GM18502 (cell line): Measurements from ENCODE around the gene RAD51B.

Experiments
- ATAC-seq: cut with Tn5 transposase; IDR thresholded peaks from one replicate; pipeline ENCODE4 v1.9.1; 2021; ENCODE audit warnings: mild to moderate bottlenecking; ENCODE audit not compliant: unreplicated experiment, poor library complexity

The RAD51B gene

DNA sequence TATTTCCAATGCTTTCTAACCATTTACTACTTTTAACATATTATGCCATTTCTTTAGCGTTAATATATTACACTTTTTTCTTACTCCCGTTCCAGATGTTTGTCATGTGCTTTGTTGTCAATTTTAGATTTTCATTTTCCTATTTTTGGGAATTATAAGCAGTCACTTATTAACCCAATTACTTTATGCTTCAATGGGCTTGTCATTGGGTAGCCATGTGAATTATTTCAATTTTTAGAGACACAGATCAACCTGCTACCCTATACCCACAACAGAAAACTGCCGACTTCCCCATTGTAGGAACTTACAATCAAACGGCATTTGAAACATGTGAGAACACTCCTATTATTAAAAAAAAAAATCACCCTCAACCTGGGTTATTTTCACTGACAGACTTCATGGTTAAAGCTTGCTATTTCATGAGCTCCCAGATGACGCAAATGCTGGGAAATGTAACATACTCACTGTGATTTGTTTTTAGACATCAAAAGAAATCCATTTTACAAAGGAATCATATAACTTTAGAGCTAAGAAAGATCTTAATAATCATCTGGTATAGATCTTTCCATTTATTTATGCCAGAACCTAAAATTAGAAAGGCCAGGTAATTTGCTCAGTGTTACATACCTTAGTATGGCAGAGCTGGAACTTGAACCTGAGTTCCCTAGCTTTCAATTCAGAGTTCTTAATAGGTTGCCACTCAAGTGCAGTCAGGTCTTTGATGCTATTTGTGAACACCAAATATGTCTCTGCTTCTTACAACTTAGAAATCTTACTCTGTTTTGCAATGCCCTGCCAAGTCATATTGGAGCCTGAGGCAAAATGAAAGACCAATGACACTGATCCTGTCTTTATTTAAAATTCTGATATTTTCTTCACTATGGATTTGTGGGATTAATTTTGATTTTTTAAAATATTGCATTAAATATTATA is 340.4 kb downstream of the RAD51B start:
- ATAC-seq = no peak

DNA sequence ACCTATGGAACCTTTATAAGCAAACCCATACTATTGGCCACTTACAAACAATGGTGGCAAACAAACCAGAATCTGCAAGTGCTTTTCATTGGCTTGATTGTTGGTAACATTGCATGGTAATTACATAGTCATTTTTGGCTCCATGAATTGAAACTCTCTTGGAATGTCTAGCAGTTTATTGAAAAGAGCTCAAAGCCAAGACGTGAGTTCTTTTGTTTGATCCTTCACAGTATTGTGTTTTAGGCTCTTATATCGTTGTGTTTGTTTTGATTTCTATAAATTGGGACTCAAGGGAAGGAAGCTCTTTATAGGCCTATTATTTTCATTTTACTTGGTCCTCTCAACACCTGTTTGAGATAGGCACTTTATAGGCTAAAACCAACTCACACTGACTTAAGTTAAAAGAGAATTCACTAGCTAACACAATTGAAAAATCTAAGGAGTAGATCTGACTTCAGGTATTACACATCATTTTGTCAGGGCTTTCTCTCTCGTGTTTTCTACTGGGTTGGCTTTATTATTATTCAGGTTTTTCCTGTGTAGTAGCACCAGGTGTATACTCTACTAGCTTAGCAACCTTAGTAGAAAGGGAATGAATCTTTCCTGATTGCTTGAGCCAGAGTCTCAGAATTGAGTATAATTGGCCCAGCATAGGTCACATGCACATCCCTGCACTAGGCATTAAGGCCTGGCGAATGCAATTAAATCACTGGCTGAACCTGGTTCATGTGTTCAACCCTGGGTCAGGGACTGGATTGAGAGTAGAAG is 341.4 kb downstream of the RAD51B start:
- ATAC-seq = no peak

DNA sequence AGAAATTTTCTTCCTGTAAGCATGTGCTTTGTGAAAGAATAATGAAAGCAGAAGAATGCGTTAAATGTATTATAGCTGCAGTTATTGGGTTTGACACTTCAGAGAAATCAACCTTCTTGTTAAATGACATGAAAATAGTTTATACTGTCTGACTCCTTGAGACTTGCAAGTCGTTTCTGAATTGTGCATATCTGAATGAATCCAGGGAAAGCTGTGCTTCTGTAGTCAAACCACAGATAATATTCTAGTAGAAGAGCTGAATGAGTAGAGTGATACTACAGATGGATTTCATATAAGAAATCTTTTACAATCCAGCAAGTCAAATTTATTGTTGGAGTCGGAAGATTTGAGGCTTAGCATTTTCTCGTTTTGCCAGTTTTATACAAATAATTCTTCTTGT is 343.3 kb downstream of the RAD51B start:
- ATAC-seq = no peak

DNA sequence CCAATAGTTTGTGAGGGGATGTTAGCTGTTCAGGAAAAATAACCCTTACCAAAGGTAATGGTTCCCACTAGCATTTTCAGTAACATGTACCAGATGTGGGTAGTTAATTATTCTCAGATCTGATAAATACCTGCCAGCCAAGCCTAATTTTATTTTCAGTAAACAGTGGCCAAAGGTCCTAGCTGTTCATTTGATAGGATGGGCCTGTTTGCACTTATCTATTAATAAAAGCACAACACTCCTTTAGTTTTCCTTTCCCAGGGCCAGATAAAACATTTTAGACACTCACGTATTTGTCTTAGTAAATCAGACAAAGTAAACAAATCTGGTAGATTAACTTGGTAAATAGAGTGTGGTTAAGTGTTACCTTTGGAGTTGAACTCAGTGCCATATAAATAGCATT is 345.1 kb downstream of the RAD51B start:
- no peak for ATAC-seq

DNA sequence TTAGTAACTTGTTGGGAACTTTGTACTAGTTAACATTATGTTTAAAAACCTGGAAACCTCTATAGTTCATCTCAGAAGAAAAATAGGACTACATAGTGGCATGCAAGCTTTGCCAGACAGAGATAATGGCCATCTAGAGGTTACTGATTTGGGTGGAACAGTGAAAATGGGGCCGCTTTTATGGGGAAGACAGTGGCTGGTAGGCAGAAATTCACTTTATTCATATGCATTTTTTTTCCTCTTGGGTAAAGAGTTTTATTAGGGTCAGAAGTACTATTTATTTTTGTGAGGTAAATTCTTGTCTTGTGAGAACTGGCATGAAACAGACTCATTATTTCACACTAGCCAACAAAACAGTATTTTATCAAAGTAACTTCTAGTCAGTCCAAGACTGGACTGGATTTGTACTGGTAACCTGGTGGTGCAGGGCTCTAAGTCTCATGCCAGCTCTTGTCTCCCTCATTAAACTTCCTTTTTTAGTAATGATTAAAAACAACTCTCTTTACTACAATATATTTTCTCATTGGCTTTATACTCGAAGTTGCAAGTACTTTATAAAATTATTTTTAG is 345.8 kb downstream of the RAD51B start:
- no peak for ATAC-seq

DNA sequence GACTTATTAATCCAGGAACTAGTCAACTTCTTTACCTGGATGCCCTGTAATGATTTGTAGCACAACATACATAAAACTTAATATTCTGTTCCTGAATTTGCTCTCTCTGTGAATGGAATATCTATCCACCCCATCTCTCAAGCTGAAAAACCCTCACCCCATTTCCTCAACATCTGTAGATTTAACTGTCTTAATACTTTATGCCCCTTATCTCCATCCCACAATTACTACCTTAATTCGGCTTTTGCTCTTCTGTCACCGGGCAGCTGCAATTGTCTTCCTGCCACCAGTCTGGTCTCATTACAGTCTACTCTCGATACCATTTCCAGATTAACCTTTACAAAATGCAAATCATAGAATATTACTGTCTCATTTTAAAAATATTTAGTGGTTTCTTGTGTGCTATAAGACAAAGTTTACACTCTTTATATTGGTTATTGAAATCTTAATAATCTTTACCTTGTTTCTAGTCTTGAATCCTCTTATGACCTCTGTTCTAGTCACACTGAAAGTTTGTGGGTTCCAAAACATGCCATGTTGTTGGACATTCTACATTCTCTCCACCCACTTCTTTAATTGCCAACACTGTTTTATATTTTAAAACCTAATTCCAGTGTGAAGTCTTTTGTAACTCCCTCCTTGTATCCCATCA is 347.3 kb downstream of the RAD51B start:
- ATAC-seq = no peak

DNA sequence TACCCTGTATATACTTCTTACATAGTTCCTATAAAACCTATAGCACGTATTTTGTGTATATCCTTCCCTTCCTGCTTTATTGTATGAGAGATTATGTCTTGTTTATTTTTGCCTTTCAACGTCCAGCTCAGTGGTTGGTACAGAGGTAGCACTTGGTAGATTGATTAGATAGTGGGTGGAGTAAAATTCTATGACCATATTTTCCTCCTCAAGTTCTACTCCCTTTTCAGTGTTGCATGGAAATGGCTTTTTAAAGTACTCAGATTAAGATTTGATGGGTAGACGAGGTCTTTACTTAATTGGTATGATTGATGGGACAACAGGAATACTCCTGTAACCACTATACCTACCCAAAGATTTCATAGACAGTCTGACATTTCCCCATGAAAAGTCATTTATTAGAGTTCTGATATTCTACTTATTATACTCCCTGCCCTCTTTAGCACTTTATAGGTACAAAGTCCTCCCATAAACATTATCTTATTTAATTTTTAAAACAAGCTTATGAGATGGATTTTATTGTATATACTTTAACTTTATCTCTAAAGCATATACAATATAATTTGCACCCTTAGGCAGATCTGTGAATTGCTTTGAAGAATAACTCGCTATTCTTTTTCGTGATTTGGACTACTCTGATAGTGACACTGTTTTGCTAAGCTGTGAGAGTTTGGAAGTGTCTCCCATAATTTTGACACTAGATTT is 348.0 kb downstream of the RAD51B start:
- no peak for ATAC-seq

DNA sequence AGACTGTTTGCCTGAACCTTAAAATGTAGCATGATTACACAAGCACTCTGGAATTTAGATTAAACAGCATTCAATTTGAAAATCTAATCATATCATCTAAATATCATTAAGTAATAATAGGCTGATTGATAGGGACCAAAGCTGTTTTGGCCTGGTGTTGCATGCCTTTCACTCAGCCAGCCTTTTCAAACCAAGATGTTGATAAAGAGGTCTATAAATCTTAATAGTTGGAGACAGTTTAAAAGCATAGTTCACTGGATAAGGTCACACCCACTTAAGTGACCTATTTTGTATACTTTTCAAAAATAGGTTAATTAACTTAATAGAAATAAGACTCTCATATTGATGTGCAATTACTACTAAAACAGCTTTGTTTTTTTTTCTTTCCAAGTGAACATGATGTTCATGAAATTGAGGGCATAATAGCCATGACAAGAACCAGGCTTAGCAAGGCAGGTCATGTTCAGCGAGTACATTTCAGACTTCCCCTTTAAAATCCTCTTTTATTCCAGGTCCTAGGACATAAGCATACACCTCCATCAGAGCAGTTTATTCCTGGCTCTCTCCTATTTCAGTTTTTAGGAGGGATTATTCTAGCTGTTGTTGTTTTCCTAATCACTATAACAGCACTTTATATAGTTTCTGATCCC is 349.0 kb downstream of the RAD51B start:
- no peak for ATAC-seq

DNA sequence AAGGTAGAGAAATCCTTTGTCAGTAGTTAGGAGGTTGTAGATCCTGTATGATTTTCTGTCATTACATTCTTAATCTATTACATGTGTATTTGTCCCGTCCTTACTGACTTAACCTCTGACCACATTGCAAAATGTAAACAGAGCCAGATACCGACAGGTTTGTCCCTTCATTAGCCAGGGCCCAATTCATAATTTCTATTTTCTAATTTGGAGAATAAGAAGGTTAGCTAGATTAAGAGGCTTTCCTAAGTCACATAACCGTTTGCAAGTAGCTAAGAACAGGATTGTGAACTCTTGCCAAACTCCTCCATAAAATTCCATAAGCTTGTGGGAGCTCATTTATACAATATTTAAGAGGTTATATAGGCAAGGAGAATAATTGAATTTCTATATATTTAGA is 352.6 kb downstream of the RAD51B start:
- ATAC-seq = no peak

DNA sequence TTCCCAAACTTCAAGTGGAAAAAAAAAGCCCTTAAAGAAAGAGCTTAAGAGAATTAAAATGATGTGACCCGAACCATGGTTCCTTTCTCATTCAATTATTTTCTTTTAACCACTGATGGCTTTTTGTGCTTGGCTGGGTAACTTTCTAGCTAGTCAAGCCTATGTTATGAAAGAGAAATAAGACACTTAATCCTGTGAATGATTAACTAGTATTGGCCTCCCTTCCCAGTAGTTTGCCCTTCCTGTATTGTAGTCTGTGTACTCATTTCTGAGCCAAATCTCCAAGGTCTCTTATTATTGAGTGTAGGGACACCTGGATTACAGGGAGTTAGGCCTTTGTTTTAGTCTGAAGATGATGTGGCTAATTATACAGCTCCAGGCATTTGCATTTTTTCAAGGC is 353.0 kb downstream of the RAD51B start:
- no peak for ATAC-seq

DNA sequence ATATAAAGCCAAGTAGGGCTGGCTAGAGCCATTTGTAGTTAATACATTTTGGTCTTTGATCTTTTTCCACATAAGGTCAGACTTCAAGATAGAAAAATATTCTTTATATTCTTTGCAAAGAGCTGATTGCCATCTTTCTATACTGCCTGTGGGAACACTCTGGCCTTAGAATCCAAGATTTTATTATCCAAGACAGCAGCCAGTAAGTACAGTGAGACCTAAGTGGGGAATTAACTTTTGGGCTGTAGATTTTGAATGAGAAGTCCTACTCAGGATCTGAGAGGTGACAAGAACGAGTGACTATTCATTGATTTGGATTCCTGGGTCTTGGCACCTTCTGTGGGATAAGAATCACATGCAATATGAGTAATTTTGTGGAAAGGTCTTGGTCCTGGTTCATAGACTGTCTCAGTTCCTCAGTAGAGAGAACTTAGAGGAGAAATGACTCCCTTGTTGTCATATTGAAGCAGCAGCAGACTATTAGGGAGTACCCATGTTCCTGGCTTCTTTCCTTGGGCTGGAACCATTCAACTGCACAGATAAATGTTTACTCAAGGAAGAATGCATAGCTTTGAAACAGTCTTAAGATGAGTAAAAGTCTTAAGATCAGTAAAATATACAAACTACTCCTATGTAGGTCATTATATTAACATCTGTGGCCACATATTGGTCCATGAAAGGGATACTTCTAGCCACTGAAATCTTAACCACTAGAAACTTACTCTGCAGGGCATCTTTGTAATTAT is 353.8 kb downstream of the RAD51B start:
- ATAC-seq = no peak

DNA sequence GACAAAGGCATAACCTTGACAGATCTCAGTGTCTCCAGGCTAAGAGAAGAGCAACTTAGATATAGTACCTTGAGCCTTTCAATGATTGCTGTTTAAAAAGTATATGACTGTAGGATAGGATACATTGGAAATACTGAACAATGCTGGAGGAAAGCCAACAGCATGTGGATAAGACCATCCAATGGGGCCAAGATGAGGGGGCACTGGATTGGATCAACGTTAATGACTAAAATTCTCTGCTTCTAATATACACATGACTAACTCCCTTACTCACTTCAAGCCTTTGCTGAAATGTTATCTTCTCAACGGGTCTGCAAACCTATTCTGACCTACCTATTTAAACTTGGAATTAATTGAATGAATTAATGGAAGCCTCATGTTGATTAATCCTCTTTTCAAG is 354.9 kb downstream of the RAD51B start:
- no peak for ATAC-seq

DNA sequence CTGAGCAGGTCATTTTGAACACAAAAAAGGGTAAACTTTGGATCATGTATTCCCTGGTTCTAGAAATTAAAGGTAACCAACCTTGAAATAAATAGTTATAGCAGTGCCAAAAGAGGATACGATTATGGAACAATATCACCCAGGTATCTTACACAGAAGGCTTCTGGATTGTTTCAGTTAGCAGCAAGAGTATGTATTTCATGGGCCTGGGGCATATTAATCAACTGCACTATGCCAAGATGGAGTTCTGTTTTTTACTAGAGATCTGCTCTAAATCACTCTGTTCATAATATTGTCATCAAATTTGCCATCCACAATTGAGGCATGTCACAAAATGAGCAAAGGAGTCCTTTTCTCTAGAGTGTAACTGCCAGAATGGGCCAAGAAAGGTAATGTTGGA is 357.1 kb downstream of the RAD51B start:
- no peak for ATAC-seq

DNA sequence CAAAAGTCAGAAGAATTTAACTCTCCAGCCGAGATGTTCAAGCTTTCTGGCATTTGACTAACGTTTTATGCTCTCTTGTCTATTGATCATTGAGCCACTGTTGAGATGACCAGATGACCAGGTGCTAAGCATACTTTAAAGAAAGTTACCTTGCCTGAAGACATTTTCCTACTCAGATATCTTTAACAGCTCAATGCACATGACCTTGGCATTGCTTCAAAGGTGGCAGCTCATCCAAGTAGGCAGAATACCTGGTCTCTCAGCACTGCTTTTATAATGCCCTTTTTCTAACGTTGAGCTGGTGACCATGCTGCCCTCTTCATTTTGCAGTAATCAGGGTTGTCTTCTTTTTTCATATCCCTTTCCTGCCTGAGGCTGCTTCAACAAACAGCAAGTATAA is 358.1 kb downstream of the RAD51B start:
- no peak for ATAC-seq

DNA sequence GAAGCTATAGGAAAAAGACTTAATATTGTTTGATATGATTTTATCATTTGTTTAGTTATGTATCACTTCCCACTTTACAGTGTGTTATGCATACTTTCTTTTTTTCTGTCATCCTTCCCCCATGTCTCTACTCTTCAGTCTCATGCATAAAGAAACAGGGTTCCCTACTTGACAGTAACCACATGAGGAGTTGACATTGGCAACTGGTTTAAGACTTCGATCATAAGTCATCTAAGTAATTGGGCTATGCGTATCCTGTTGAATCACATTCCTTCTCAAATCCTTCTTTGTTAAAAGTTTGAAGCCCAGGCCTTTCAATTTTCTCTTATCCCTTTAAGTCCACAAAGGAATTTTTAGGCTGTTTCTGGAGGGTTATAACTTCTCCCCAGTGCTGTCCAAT is 358.7 kb downstream of the RAD51B start:
- no peak for ATAC-seq

DNA sequence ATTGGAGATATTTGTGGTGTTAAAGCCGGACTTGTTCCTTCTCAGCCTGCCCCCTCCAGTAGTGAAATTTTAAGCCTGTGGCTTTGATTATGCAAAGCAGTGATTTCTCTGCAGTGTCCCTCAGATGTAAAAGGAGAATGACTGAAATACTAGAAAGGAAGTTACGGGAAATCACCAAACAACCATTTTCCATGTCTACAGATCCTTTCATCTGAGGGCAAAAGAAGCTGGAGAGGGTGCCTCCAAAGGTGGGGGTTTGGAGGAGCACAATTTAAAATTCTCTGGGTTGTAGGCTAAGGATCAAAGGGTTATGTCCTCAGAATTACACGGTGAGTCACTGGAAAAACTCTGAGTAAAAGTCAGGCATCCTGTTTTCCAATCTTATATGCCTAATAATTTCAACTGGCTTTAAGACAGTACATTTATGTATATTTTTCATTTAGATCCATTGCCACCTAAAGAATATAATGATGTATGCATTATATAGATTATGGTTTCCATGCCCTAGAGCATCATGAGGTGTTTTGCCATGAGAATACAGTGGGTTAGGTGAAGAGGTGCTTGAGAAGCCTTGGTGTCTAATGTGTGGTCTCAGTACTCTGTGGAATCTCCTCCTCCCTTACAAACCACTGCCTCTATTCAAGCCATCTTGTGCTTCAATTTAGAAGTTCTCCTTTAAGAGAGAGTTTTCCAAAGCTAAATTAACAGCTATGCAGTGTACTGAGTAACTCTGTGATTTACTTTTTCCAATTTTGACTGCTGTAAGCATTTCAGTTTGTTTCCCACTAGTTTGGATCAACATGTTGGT is 362.1 kb downstream of the RAD51B start:
- ATAC-seq = no peak

DNA sequence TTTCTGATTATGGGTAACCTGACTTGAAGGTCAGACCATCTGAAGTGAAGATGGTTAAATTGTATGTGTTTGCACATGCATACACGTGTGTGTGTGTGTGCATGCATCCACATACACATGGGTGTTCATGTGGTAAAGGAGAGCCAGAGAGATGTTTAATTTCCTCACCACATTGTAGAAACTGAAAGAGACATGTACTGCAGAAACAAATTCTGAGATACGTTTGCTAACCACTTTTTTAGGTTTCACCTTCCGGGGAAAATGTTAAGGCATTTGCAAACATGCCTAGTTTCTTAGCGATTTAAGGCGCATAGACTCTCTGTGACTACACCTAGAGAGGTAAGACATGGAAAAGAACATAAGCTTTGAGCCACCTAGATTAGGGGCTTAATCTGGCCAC is 362.9 kb downstream of the RAD51B start:
- ATAC-seq = no peak
